ENCODE measurements around the gene VKORC1. TPM values are rescaled to one million over a fixed set of nuclear protein-coding genes. Genes with fewer than 3 reads are reported as not detected.

The VKORC1 gene
- total RNA-seq, 1 experiment from 2014 or later = 83.8 TPM

GRCh38 chr16:31090540-31090939 is 4.1 kb downstream of the VKORC1 start:
- BruUV-seq (replicated peaks) = no TSS peak
- no peak overlapping the region for H3K4me2 ChIP-seq (ENCODE audit: low read length)
- DNase-seq (ENCODE audit: low read depth, low spot score) (no peak), ATAC-seq (no peak)
- H3K9me2 ChIP-seq (ENCODE audit: insufficient read depth) = no peaks in the 10 kb centered on the region
- no peaks in the 10 kb centered on the region for H3K9me3 ChIP-seq (ENCODE audit: control insufficient read depth in 1 of 2, insufficient read depth in 1 of 2, low read depth in 1 of 2, low read length in 2 of 2)
- H3K36me3 ChIP-seq (ENCODE audit: control insufficient read depth in 1 of 2, insufficient read depth in 2 of 2, low read length in 2 of 2) = peaks cover 0 to 8% of the 10 kb centered on the region in 2 experiments; a peak in 3 of 4 replicates
- POLR2A ChIA-PET = no interaction called here
- H3K27me3 ChIP-seq (ENCODE audit: insufficient read depth, low read length) = no peaks in the 10 kb centered on the region
- H3K79me2 ChIP-seq (ENCODE audit: insufficient read depth, low read length) = peaks cover 36% of the 10 kb centered on the region
- no peaks in the 10 kb centered on the region for H4K20me1 ChIP-seq (ENCODE audit: insufficient read depth)
- RAD21 ChIA-PET (ENCODE audit: low non-redundant PET in 1 of 2, low total read pairs in 2 of 2, uncharacterized antibody in 2 of 2, unreplicated experiment in 2 of 2) = no interaction called here
- intact Hi-C loops (cut with micrococcal nuclease) = loop anchor here (5.0 to 10.0 kb wide), 2 partner anchors 93 to 136 kb away; partner anchors contain the start of gene SETD1A
- H2AFZ ChIP-seq (ENCODE audit: low read depth, low read length, poor library complexity, severe bottlenecking) = no peak overlapping the region
- no peak overlapping the region for H3K27ac ChIP-seq (ENCODE audit: low read depth, low read length)
- no peak overlapping the region for H3K9ac ChIP-seq (ENCODE audit: low read length)
- CTCF ChIA-PET = no interaction called here
- H3K4me1 ChIP-seq (ENCODE audit: control insufficient read depth in 1 of 2, insufficient read depth in 2 of 2, low read length in 2 of 2) = peaks cover 9 to 19% of the 10 kb centered on the region in 2 experiments
- TF ChIP-seq CTCF (IDR thresholded peaks at IDR 0.05 in 2 of 3, conservative IDR thresholded peaks at IDR 0.05 in 1 of 3; ENCODE audit: borderline replicate concordance in 1 of 3, insufficient read depth in 1 of 3, low read depth in 2 of 3, low read length in 2 of 3) (no peak), CBX3 (IDR thresholded peaks at IDR 0.05; ENCODE audit: low read depth) (no peak), POLR2A (IDR thresholded peaks at IDR 0.05; ENCODE audit: borderline replicate concordance, extremely low read depth, insufficient read depth, insufficient read length) (no peak), MAX (IDR thresholded peaks at IDR 0.05) (no peak), RAD21 (IDR thresholded peaks at IDR 0.05; ENCODE audit: low read depth) (no peak), ELF1 (IDR thresholded peaks at IDR 0.05; ENCODE audit: borderline replicate concordance, low read depth) (no peak), REST (IDR thresholded peaks at IDR 0.05; ENCODE audit: low read depth) (no peak), YY1 (IDR thresholded peaks at IDR 0.05; ENCODE audit: extremely low read depth, insufficient replicate concordance, low read depth, low read length) (no peak), ZBTB33 (IDR thresholded peaks at IDR 0.05; ENCODE audit: extremely low read depth, insufficient replicate concordance, low read length) (no peak), ZFX (IDR thresholded peaks at IDR 0.05) (no peak), SIN3A (IDR thresholded peaks at IDR 0.05; ENCODE audit: low read depth) (no peak), FOSL1 (IDR thresholded peaks at IDR 0.05; ENCODE audit: low read depth) (no peak), ATF3 (IDR thresholded peaks at IDR 0.05) (no peak), EZH2phosphoT487 (IDR thresholded peaks at IDR 0.05; ENCODE audit: borderline replicate concordance) (no peak), SRF (IDR thresholded peaks at IDR 0.05; ENCODE audit: low read depth) (no peak), ZNF274 (IDR thresholded peaks at IDR 0.05; ENCODE audit: low read depth, low read length) (no peak), EZH2 (IDR thresholded peaks at IDR 0.05) (no peak), TCF7L2 (IDR thresholded peaks at IDR 0.05; ENCODE audit: borderline replicate concordance, extremely low read depth, insufficient read depth, insufficient read length) (no peak), SP1 (IDR thresholded peaks at IDR 0.05; ENCODE audit: low read depth) (no peak)
- no peak overlapping the region for H3K4me3 ChIP-seq (replicated peaks in 1 of 2; ENCODE audit: low read depth in 1 of 2, low read length in 2 of 2)

Data from HCT116 (cell line).